ENCODE data around the gene TMEM214. TPM values are rescaled to one million over a fixed set of nuclear protein-coding genes. Genes with fewer than 3 reads are reported as not detected.

TMEM214 gene
- total and polyA plus RNA-seq, 2 experiments from 2014 or later = 74.9 to 75.7 TPM

DNA sequence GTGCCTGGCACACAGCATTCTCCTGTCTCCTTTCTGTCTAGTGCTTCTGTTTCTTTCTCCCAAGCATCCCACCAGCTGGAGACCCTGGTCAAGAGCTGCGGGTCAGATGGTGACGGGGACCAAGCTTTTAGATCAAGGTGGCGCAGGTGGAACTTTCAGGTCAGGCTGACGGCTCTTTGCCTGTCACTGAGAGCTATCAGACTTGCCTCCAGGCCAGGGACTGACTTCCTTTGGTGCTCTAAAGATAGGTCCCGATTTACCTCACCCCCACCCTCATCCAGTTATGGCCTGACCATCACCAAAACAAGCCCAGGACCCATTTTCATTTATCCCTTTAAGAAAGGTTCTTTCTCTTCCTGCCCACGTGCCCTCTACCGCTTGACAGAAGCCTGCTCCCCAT, 44.5 kb downstream of the TMEM214 start:
- Histone ChIP-seq H3K79me2 (ENCODE audit: insufficient read depth) (peaks cover 34% of the 10 kb centered on the region), H3F3A (ENCODE audit: insufficient read depth) (no peaks in the 10 kb centered on the region), H3K4me3 (no peak overlapping the region), H4K20me1 (ENCODE audit: insufficient read depth) (no peaks in the 10 kb centered on the region), H2AFZ (no peak overlapping the region), H3K9me3 (ENCODE audit: low read depth) (no peaks in the 10 kb centered on the region), H3K36me3 (ENCODE audit: low read depth) (no peaks in the 10 kb centered on the region), H3K27me3 (replicated peaks; ENCODE audit: insufficient read depth) (no peaks in the 10 kb centered on the region), H3K4me2 (ENCODE audit: unreplicated experiment) (no peak overlapping the region), H3K9ac (no peak overlapping the region), H3K9me2 (ENCODE audit: insufficient read depth) (no peaks in the 10 kb centered on the region), H3K27ac (no peak overlapping the region), H3K4me1 (ENCODE audit: insufficient read depth) (peaks cover 16% of the 10 kb centered on the region)
- WGBS, 2 experiments (ENCODE audit: low coverage in 1 of 2, low lambda C conversion rate in 2 of 2, missing lambda C conversion rate in 2 of 2) = 89 to 90% methylated on average over 7 of the region's 7 CpGs
- no peak for TF ChIP-seq EZH2phosphoT487 (IDR thresholded peaks at IDR 0.05; ENCODE audit: insufficient read depth, low read depth)
- TF ChIP-seq EZH2 (IDR thresholded peaks at IDR 0.05; ENCODE audit: insufficient read depth, poor library complexity, severe bottlenecking) = no peak
- DNase-seq = no peak
- in situ Hi-C loops (cut with MboI) = no loop called here

DNA sequence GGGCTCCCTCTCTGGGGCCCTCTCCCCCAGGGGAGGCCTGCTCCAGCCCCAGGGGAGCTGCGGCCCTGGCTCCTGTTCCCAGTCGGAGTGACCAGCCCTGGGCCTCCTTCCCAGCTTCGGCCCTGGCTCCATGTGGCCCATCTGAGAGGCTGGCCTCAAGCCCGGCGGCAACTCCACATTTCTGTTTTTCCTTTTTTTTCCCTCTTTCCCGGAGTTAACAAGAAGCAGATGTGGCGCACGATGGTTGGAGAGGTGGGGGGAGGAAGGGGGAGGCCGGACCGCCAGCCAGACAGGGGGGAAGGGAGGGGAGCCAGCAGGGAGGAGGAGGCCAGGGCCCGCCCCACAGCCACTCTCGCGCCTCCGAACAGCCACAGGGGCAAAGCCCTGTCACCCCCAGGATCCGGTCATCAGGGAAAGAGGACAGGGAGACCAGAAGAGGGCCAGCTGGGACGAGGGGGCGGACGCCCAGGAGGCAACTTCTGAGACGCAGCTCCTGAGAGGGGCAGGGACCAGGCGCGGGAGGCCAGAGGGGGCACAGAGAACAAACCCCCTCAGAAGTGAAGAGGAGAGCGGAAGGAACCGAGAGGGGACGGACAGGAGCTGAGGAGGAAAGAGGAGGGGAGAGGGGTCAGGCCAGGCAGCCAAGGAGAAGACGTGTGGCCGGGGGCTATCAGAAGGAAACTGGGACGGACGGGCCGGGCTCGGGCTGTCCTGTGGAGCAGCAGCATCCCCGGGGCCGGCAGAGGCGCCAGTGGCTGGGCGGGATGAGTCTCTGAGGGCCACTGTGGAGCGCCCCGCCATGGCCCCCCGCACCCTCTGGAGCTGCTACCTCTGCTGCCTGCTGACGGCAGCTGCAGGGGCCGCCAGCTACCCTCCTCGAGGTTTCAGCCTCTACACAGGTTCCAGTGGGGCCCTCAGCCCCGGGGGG, 45.8 kb downstream of the TMEM214 start, which contains the start of gene EMILIN1:
EMILIN1 (plus strand) TSS at position 349 of the 928 bp plus-strand sequence; CDS start at position 800, 451 bp downstream.
- 1 to 2% methylated on average over 26 to 35 of the region's 41 CpGs for WGBS, 2 experiments (ENCODE audit: low coverage in 1 of 2, low lambda C conversion rate in 2 of 2, missing lambda C conversion rate in 2 of 2)
- Histone ChIP-seq H3K4me2 (ENCODE audit: unreplicated experiment) (peak within 1 kb of the TSS; percentile 99), H3K4me3 (peak within 1 kb of the TSS; percentile 81), H3K9me3 (ENCODE audit: low read depth) (no peaks in the 10 kb centered on the region), H3K79me2 (ENCODE audit: insufficient read depth) (peaks cover 35% of the 10 kb centered on the region), H3K36me3 (ENCODE audit: low read depth) (no peaks in the 10 kb centered on the region), H3K9ac (peak within 1 kb of the TSS; percentile 87), H3K4me1 (ENCODE audit: insufficient read depth) (peaks cover 16% of the 10 kb centered on the region), H2AFZ (peak within 1 kb of the TSS; percentile 86), H3K27me3 (replicated peaks; ENCODE audit: insufficient read depth) (no peaks in the 10 kb centered on the region), H3K27ac (peak within 1 kb of the TSS; percentile 74), H3F3A (ENCODE audit: insufficient read depth) (no peaks in the 10 kb centered on the region), H4K20me1 (ENCODE audit: insufficient read depth) (no peaks in the 10 kb centered on the region), H3K9me2 (ENCODE audit: insufficient read depth) (no peaks in the 10 kb centered on the region)
- in situ Hi-C loops (cut with MboI) = no loop called here
- no peak for TF ChIP-seq EZH2 (IDR thresholded peaks at IDR 0.05; ENCODE audit: insufficient read depth, poor library complexity, severe bottlenecking)
- no peak for TF ChIP-seq EZH2phosphoT487 (IDR thresholded peaks at IDR 0.05; ENCODE audit: insufficient read depth, low read depth)
- DNase-seq = peak; percentile 96

DNA sequence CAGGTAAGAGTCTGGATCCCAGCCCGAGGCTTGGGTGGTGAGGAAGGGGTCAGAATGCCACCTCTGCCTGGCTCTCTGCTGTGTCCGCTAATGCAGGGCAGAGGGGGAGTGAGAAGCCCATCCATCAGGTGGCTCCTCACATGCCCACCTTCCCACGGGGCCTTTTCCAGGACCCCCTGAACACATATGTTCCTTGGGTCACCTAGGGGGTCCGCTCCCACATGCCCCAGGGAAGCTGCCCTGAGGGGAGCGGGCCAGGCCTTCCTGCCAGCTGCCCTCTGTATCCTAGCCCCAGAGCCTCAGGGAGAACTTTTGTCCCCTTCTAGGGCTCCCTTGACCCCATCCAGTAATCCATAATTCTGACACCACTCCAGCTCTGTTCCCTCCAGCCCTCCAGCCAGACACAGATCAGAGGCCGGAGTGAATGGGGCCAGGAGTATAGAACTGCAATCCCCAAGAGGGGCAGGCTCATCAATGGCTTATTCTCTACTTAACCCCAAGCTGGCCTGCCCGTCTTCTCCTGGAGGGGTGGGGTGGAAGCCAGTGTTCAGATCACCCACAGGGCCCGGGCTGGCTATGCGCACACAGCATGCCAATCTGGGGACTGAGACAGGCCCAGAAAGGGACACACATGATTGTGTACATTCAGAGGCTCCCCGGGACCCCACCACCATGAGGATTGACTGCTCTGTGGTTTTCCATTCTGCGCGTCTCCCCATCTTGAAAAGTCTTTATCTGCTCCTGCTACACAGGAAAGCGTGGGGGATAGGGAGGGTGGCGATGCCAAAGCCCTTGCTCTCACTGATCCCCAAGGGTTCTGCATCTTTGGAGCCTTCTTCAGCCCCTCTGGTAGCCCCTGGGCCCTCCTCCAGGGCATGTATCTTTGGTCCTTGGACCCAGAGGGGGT, 46.7 kb downstream of the TMEM214 start:
- H2AFZ ChIP-seq = peak overlapping the region; percentile 86

DNA sequence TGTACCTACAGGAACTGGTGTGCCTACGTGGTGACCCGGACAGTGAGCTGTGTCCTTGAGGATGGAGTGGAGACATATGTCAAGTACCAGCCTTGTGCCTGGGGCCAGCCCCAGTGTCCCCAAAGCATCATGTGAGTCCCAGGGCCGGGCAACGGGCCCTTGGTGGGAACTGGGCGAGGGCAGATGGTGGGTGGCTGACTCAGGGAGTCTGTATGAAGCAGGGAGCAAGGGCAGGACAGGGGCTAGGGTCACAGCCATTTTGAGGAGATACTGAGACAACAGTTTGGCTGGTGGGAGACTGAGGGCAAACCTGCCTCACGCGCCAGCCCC, 47.3 kb downstream of the TMEM214 start:
- H3K4me3 ChIP-seq = peak overlapping the region; percentile 81
- DNase-seq = peak; percentile 61
- H4K20me1 ChIP-seq (ENCODE audit: insufficient read depth) = no peaks in the 10 kb centered on the region
- no peaks in the 10 kb centered on the region for H3K9me3 ChIP-seq (ENCODE audit: low read depth)
- in situ Hi-C loops (cut with MboI) = no loop called here
- peak overlapping the region; percentile 74 for H3K27ac ChIP-seq
- H3K27me3 ChIP-seq (replicated peaks; ENCODE audit: insufficient read depth) = no peaks in the 10 kb centered on the region
- 9 to 14% methylated on average over 7 of the region's 7 CpGs for WGBS, 2 experiments (ENCODE audit: low coverage in 1 of 2, low lambda C conversion rate in 2 of 2, missing lambda C conversion rate in 2 of 2)
- H3K36me3 ChIP-seq (ENCODE audit: low read depth) = no peaks in the 10 kb centered on the region
- peaks cover 35% of the 10 kb centered on the region for H3K79me2 ChIP-seq (ENCODE audit: insufficient read depth)
- H3K4me1 ChIP-seq (ENCODE audit: insufficient read depth) = peaks cover 16% of the 10 kb centered on the region
- TF ChIP-seq EZH2phosphoT487 (IDR thresholded peaks at IDR 0.05; ENCODE audit: insufficient read depth, low read depth) (no peak), EZH2 (IDR thresholded peaks at IDR 0.05; ENCODE audit: insufficient read depth, poor library complexity, severe bottlenecking) (no peak)
- H3K9ac ChIP-seq = peak overlapping the region; percentile 87
- H3K4me2 ChIP-seq (ENCODE audit: unreplicated experiment) = peak overlapping the region; percentile 99
- H3K9me2 ChIP-seq (ENCODE audit: insufficient read depth) = no peaks in the 10 kb centered on the region
- H3F3A ChIP-seq (ENCODE audit: insufficient read depth) = peaks cover 9% of the 10 kb centered on the region
- no peak overlapping the region for H2AFZ ChIP-seq

More for the DNA sequence above, 46.7 kb downstream of the TMEM214 start:
- DNase-seq = peak; percentile 74
- Histone ChIP-seq H3K4me1 (ENCODE audit: insufficient read depth) (peaks cover 16% of the 10 kb centered on the region), H3K36me3 (ENCODE audit: low read depth) (no peaks in the 10 kb centered on the region), H3K9me2 (ENCODE audit: insufficient read depth) (no peaks in the 10 kb centered on the region), H3K4me3 (peak overlapping the region; percentile 81), H3K79me2 (ENCODE audit: insufficient read depth) (peaks cover 35% of the 10 kb centered on the region), H4K20me1 (ENCODE audit: insufficient read depth) (no peaks in the 10 kb centered on the region), H3K27me3 (replicated peaks; ENCODE audit: insufficient read depth) (no peaks in the 10 kb centered on the region), H3K9me3 (ENCODE audit: low read depth) (no peaks in the 10 kb centered on the region), H3F3A (ENCODE audit: insufficient read depth) (0 out of 2 replicates have a peak, but pooled peaks cover 3% of the 10 kb centered on the region), H3K4me2 (ENCODE audit: unreplicated experiment) (peak overlapping the region; percentile 99), H3K27ac (peak overlapping the region; percentile 74), H3K9ac (peak overlapping the region; percentile 87)
- 7 to 8% methylated on average over 14 of the region's 14 CpGs for WGBS, 2 experiments (ENCODE audit: low coverage in 1 of 2, low lambda C conversion rate in 2 of 2, missing lambda C conversion rate in 2 of 2)
- no peak for TF ChIP-seq EZH2 (IDR thresholded peaks at IDR 0.05; ENCODE audit: insufficient read depth, poor library complexity, severe bottlenecking)
- no peak for TF ChIP-seq EZH2phosphoT487 (IDR thresholded peaks at IDR 0.05; ENCODE audit: insufficient read depth, low read depth)
- in situ Hi-C loops (cut with MboI) = no loop called here
